IMR-90 (cell line): ENCODE results near the gene REN. TPM values are rescaled to one million over a fixed set of nuclear protein-coding genes. Genes with fewer than 3 reads are reported as not detected.

Experiments
- ATAC-seq: fragments of 200-7000 bp; cut with Tn5 transposase; 2 replicates; pipeline ENCODE4 v1.9.1; 2020; ENCODE audit warnings: low read depth, mild to moderate bottlenecking, moderate library complexity
- BruUV-seq: library from RNA; stranded (reverse); fragments of 400-500 nt; replicated peaks from 2 replicates; lab custom pipeline; 2021; lab: Mats Ljungman, UMichigan
- CTCF ChIA-PET: fragments of 300-600 bp; formaldehyde crosslinking; extraction: SDS; loops from one replicate; lab custom pipeline; 2021; ENCODE audit warnings: antibody characterized with exemption; lab: Yijun Ruan, JAX
- POLR2A ChIA-PET: fragments of 300-600 bp; sonication (Branson Sonifier 250); formaldehyde crosslinking; loops from one replicate; lab custom pipeline; 2022; ENCODE audit warnings: antibody characterized with exemption; ENCODE audit not compliant: unreplicated experiment; lab: Charles Lee
- DNase-seq: peaks from one replicate; pipeline ENCODE4 v3.0.0; 2013
- H2AFZ ChIP-seq: replicated peaks from 2 replicates; pipeline ENCODE3; 2013; ENCODE audit warnings: low read length, mild to moderate bottlenecking; ENCODE audit not compliant: poor library complexity
- H2AK5ac ChIP-seq: 2 replicates; pipeline ENCODE4 v1.6.1; 2013; ENCODE audit warnings: low read depth, low read length, inconsistent platforms
- H2AK9ac ChIP-seq: replicated peaks from 2 replicates; pipeline ENCODE3; 2013; ENCODE audit warnings: mild to moderate bottlenecking, low read depth, low read length, moderate library complexity; ENCODE audit not compliant: poor library complexity
- H2BK120ac ChIP-seq: 2 replicates; pipeline ENCODE4 v1.6.1; 2013; ENCODE audit warnings: low read depth, low read length, inconsistent platforms
- H2BK15ac ChIP-seq: 3 replicates; pipeline ENCODE4 v1.6.1; 2013; ENCODE audit warnings: low read depth, low read length, inconsistent platforms
- H2BK20ac ChIP-seq: 2 replicates; pipeline ENCODE4 v1.6.1; 2013; ENCODE audit warnings: low read depth, mild to moderate bottlenecking, inconsistent platforms, low read length, moderate library complexity
- H2BK5ac ChIP-seq: 2 replicates; pipeline ENCODE4 v1.6.1; 2013; ENCODE audit warnings: mild to moderate bottlenecking, low read depth, low read length, inconsistent platforms; ENCODE audit not compliant: poor library complexity, severe bottlenecking
- H3K14ac ChIP-seq: replicated peaks from 2 replicates; pipeline ENCODE4 v1.6.1; 2013; ENCODE audit warnings: low read depth, low read length, inconsistent platforms
- H3K18ac ChIP-seq: 2 replicates; pipeline ENCODE4 v1.6.1; 2013; ENCODE audit warnings: low read depth, low read length, control low read depth
- H3K23ac ChIP-seq: 2 replicates; pipeline ENCODE4 v1.6.1; 2013; ENCODE audit warnings: low read depth, low read length, inconsistent platforms
- H3K27ac ChIP-seq: 2 replicates; pipeline ENCODE4 v1.5.1; 2013; ENCODE audit warnings: mild to moderate bottlenecking, control low read depth, low read length; ENCODE audit not compliant: insufficient read depth
- H3K27me3 ChIP-seq: 2 replicates; pipeline ENCODE4 v1.6.1; 2013; ENCODE audit warnings: low read length; ENCODE audit not compliant: control insufficient read depth, insufficient read depth
- H3K36me3 ChIP-seq: 2 replicates; pipeline ENCODE4 v1.6.1; 2013; ENCODE audit warnings: low read length, mixed read lengths; ENCODE audit not compliant: control insufficient read depth, insufficient read depth
- H3K4ac ChIP-seq: 2 replicates; pipeline ENCODE4 v1.6.1; 2013; ENCODE audit warnings: low read depth, low read length, inconsistent platforms
- H3K4me1 ChIP-seq: 2 replicates; pipeline ENCODE4 v1.6.1; 2013; ENCODE audit warnings: low read length, mixed read lengths; ENCODE audit not compliant: control insufficient read depth, insufficient read depth
- H3K4me2 ChIP-seq: 2 replicates; pipeline ENCODE4 v1.6.1; 2013; ENCODE audit warnings: low read depth, mild to moderate bottlenecking, control low read depth, low read length, moderate library complexity
- H3K4me3 ChIP-seq: 2 replicates; pipeline ENCODE4 v1.5.1; 2013; ENCODE audit warnings: low read depth, mild to moderate bottlenecking, control low read depth, low read length, moderate library complexity; ENCODE audit not compliant: insufficient read depth
- H3K56ac ChIP-seq: 2 replicates; pipeline ENCODE4 v1.6.1; 2013; ENCODE audit warnings: low read length, inconsistent platforms; ENCODE audit not compliant: insufficient read depth; ENCODE audit errors: extremely low read depth
- H3K79me1 ChIP-seq, 2 experiments: 2 replicates each; pipeline ENCODE4 v1.6.1; 2013; ENCODE audit warnings: low read length in 2 of 2, inconsistent platforms in 1 of 2, low read depth in 1 of 2
- H3K9ac ChIP-seq: 2 replicates; pipeline ENCODE4 v1.6.1; 2013; ENCODE audit warnings: low read depth, low read length, control low read depth
- H3K9me1 ChIP-seq: 2 replicates; pipeline ENCODE4 v1.6.1; 2013; ENCODE audit warnings: low read length, inconsistent platforms; ENCODE audit not compliant: insufficient read depth
- H3K9me3 ChIP-seq: 2 replicates; pipeline ENCODE4 v1.6.1; 2013; ENCODE audit warnings: low read length; ENCODE audit not compliant: control insufficient read depth, insufficient read depth
- H4K20me1 ChIP-seq: 2 replicates; pipeline ENCODE4 v1.6.1; 2013; ENCODE audit warnings: low read length, inconsistent platforms; ENCODE audit not compliant: insufficient read depth
- H4K5ac ChIP-seq: 2 replicates; pipeline ENCODE4 v1.6.1; 2013; ENCODE audit warnings: mild to moderate bottlenecking, low read depth, low read length, control low read depth
- H4K8ac ChIP-seq, 2 experiments: 2 replicates each; pipeline ENCODE4 v1.6.1; 2013; ENCODE audit warnings: low read depth in 2 of 2, low read length in 2 of 2, control low read depth in 1 of 2, inconsistent platforms in 1 of 2
- H4K91ac ChIP-seq: 2 replicates; pipeline ENCODE4 v1.6.1; 2013; ENCODE audit warnings: low read depth, low read length, inconsistent platforms; ENCODE audit not compliant: insufficient read depth
- BHLHE40 ChIP-seq: fragments of 150-350 bp; IDR thresholded peaks from 2 replicates; pipeline ENCODE4 v1.6.1; 2016; ENCODE audit warnings: mild to moderate bottlenecking, low read depth, low read length
- FOS ChIP-seq: fragments of 150-350 bp; IDR thresholded peaks from 2 replicates; pipeline ENCODE4 v1.6.1; 2016; ENCODE audit warnings: low read depth, low read length
- WGBS, 2 experiments: methylation state at CpG; one replicate each; pipeline versions ENCODE4 v1.1.5 to v1.1.7; 2013; ENCODE audit warnings: missing lambda C conversion rate in 2 of 2; ENCODE audit not compliant: insufficient read length in 1 of 2; ENCODE audit errors: extremely low coverage in 2 of 2; 5-methylcytosine and 5-hydroxymethylcytosine counted together
- dilution Hi-C: fragments of 300-500 bp; cut with HindIII; formaldehyde crosslinking; loops from one replicate; pipeline ENCODE4 v1.14.3; 2018; ENCODE audit warnings: low sequenced_read_pairs; ENCODE audit not compliant: unreplicated experiment
- in situ Hi-C: fragments of 300-500 bp; cut with MboI; formaldehyde crosslinking; loops from 3 replicates; pipeline ENCODE4 v1.14.3; 2019; ENCODE audit warnings: low sequenced_read_pairs, inconsistent platforms, mixed read lengths
- intact Hi-C: fragments of 100-400 bp; cut with micrococcal nuclease; formaldehyde crosslinking; loops from 2 replicates; pipeline ENCODE4 v1.10.0; 2022
- polyA plus RNA-seq, 3 experiments: library from polyadenylated mRNA; depleted of rRNA; stranded (reverse); fragments of >200 nt; gene quantifications; 2 replicates each; pipeline ENCODE4 v1.2.3, GENCODE V29; 2012; ENCODE audit warnings: low replicate concordance in 1 of 3
- total RNA-seq: library from RNA; depleted of rRNA; stranded (reverse); fragments of >200 nt; gene quantifications from 2 replicates; pipeline ENCODE4 v1.2.3, GENCODE V29; 2012
- TF ChIP-seq, protein P1 (sequence below): fragments of 150-350 bp; IDR thresholded peaks from 2 replicates; pipeline ENCODE4 v1.6.1; 2017; ENCODE audit warnings: mild to moderate bottlenecking, antibody characterized with exemption, low read length, low read depth

REN gene
- total and polyA plus RNA-seq, 2 of the 4 experiments (the other 2 are of a cell fraction), result 0.54 to 1.2 TPM

GRCh38 chr1:204147406-204148383 lies 18.4 kb downstream of the REN start (continued):
- TF ChIP-seq, protein P1, sequence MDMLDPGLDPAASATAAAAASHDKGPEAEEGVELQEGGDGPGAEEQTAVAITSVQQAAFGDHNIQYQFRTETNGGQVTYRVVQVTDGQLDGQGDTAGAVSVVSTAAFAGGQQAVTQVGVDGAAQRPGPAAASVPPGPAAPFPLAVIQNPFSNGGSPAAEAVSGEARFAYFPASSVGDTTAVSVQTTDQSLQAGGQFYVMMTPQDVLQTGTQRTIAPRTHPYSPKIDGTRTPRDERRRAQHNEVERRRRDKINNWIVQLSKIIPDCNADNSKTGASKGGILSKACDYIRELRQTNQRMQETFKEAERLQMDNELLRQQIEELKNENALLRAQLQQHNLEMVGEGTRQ, result no peak
- TF ChIP-seq BHLHE40, result no peak

DNA sequence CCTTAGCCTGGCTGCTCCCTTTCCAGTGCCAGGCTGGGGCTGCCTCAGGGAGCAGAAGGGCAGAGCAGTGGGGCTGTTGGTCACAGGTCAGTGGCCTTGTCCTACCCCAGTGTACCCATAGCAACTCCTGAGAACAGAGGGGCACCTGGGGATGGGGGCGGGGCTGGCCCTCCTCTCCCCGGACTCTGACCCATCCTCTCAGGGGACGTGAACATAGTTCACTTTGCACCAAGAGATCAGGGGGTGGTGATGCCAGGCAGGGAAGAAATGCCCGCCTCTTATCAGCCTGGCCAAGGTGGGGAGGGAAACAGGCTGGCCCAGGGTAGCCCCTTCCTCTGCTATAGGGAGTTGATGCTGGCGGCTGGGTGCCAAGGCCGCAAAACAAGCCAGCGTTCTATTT lies 19.2 kb downstream of the REN start:
- no peaks in the 10 kb centered on the region for H4K20me1 ChIP-seq
- H4K91ac ChIP-seq, result no peak overlapping the region
- in situ Hi-C loops, result no loop called here
- H2BK120ac ChIP-seq, result no peak overlapping the region
- no peak overlapping the region for H3K4ac ChIP-seq
- H3K27ac ChIP-seq, result no peak overlapping the region
- H2BK5ac ChIP-seq, result no peak overlapping the region
- TF ChIP-seq FOS, result no peak
- ChIA-PET CTCF (no interaction called here), POLR2A (no interaction called here)
- H3K56ac ChIP-seq, result no peak overlapping the region
- H3K4me2 ChIP-seq, result no peak overlapping the region
- H3K4me1 ChIP-seq, result peaks cover 2% of the 10 kb centered on the region; the same call in 1 of the 2 replicates
- peaks cover 12% of the 10 kb centered on the region for H3K36me3 ChIP-seq
- no peaks in the 10 kb centered on the region for H3K27me3 ChIP-seq
- no peak overlapping the region for H3K9ac ChIP-seq
- peaks cover 0 to 3% of the 10 kb centered on the region in 2 experiments; a peak in 2 of 4 replicates for H3K79me1 ChIP-seq
- H2BK15ac ChIP-seq, result no peak overlapping the region
- no peak overlapping the region for H2AK9ac ChIP-seq
- intact Hi-C loops, result no loop called here
- no TSS peak for BruUV-seq
- H2AK5ac ChIP-seq, result no peak overlapping the region
- no peak overlapping the region for H3K14ac ChIP-seq
- WGBS, 2 experiments, result no CpG with 5 or more reads among the region's 7 CpGs
- no peak overlapping the region for H3K4me3 ChIP-seq
- DNase-seq (no peak), ATAC-seq (no peak)
- dilution Hi-C loops, result loop anchor here (25.0 kb wide), 1 partner anchor 285 kb away; the partner anchor contains the start of gene SNRPE
- no peak overlapping the region for H4K8ac ChIP-seq
- H3K9me1 ChIP-seq, result no peaks in the 10 kb centered on the region
- no peak overlapping the region for H4K5ac ChIP-seq
- H3K9me3 ChIP-seq, result no peaks in the 10 kb centered on the region
- no peak overlapping the region for H3K23ac ChIP-seq
- no peak overlapping the region for H3K18ac ChIP-seq
- H2BK20ac ChIP-seq, result no peak overlapping the region
- H2AFZ ChIP-seq, result no peak overlapping the region
